HL-60 (cell line): Measurements from ENCODE around the gene NF2.

ENCODE experiments used
- GABPA ChIP-seq: IDR thresholded peaks from 2 replicates; pipeline ENCODE4 v1.6.1; 2012; ENCODE audit warnings: low read depth
- POLR2AphosphoS5 ChIP-seq: IDR thresholded peaks from 2 replicates; pipeline ENCODE4 v1.6.1; 2012; ENCODE audit warnings: low read depth
- SPI1 ChIP-seq: IDR thresholded peaks from 2 replicates; pipeline ENCODE4 v1.6.1; 2012; ENCODE audit warnings: low read depth, mild to moderate bottlenecking, borderline replicate concordance
- TF ChIP-seq, protein P1 (sequence below): IDR thresholded peaks from one replicate; pipeline ENCODE4 v1.5.1; 2011; ENCODE audit warnings: low read length, control low read depth, inconsistent platforms; ENCODE audit not compliant: insufficient read depth

DNA sequence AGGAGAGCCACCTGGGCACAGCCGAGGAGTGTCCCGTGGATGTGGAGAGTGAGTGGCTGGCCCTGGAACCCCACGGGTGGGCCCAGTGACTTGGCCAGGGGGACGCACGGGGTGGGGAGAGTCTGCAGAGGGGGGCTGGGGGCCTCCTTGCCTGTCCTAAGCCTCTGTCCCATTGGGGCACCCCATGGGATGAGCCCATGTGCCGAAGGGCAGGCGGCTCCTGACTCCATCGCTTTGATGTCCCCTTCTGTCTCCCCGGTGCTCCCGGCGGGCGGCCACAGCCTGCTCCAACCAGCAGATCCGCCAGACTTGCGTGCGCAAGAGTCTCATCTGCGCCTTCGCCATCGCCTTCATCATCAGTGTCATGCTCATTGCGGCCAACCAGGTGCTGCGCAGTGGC is 125.7 kb downstream of the NF2 start:
- TF ChIP-seq GABPA (no peak), SPI1 (no peak), POLR2AphosphoS5 (no peak)
- TF ChIP-seq, protein P1, sequence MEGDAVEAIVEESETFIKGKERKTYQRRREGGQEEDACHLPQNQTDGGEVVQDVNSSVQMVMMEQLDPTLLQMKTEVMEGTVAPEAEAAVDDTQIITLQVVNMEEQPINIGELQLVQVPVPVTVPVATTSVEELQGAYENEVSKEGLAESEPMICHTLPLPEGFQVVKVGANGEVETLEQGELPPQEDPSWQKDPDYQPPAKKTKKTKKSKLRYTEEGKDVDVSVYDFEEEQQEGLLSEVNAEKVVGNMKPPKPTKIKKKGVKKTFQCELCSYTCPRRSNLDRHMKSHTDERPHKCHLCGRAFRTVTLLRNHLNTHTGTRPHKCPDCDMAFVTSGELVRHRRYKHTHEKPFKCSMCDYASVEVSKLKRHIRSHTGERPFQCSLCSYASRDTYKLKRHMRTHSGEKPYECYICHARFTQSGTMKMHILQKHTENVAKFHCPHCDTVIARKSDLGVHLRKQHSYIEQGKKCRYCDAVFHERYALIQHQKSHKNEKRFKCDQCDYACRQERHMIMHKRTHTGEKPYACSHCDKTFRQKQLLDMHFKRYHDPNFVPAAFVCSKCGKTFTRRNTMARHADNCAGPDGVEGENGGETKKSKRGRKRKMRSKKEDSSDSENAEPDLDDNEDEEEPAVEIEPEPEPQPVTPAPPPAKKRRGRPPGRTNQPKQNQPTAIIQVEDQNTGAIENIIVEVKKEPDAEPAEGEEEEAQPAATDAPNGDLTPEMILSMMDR = no peak
